Activated CD8-positive, alpha-beta memory T cell treated with anti-CD3 and anti-CD28 coated beads for 24 hours (primary cell): ENCODE data around the gene RAD54L.
"Not testable (repeated sequence)": the region's sequence is repeated elsewhere in the genome, so short reads cannot be mapped to it uniquely, and the experiment has no call there.

Source experiments
- DNase-seq: peaks from one replicate; pipeline ENCODE4 v3.0.0-alpha.2; 2020

The RAD54L gene

GRCh38 chr1:46325285-46326076 is 77.9 kb downstream of the RAD54L start:
- DNase-seq, result not testable (repeated sequence)
